Mesothelial cell of epicardium (in vitro differentiated cells): ENCODE measurements around the gene CAMK2B. TPM values are rescaled to one million over a fixed set of nuclear protein-coding genes. Genes with fewer than 3 reads are reported as not detected.

Experiments used
- DNase-seq, 2 experiments: peaks; one replicate each; pipeline ENCODE4 v3.0.0; 2021; ENCODE audit warnings: low spot score in 2 of 2; ENCODE audit not compliant: unreplicated experiment in 2 of 2
- H3K27ac Mint-ChIP-seq: 2 replicates; pipeline ENCODE4 v1.8.0; 2021; ENCODE audit warnings: mixed read lengths
- H3K27me3 Mint-ChIP-seq: 2 replicates; pipeline ENCODE4 v1.8.0; 2021; ENCODE audit warnings: low read depth, mixed read lengths
- H3K36me3 Mint-ChIP-seq: 2 replicates; pipeline ENCODE4 v1.8.0; 2021; ENCODE audit warnings: mixed read lengths
- H3K4me1 Mint-ChIP-seq: 2 replicates; pipeline ENCODE4 v1.8.0; 2021; ENCODE audit warnings: mixed read lengths
- H3K4me3 Mint-ChIP-seq: 2 replicates; pipeline ENCODE4 v1.8.0; 2021; ENCODE audit warnings: mild to moderate bottlenecking, moderate library complexity, mixed read lengths
- H3K9me3 Mint-ChIP-seq: 2 replicates; pipeline ENCODE4 v1.8.0; 2021; ENCODE audit warnings: mixed read lengths
- total RNA-seq: library from RNA; stranded (reverse); gene quantifications from 3 replicates; pipeline ENCODE4 v1.2.1, GENCODE V29; 2021
- TF ChIP-seq, protein P1 (sequence below): fragments of 200-600 bp; sonication (generic); IDR thresholded peaks from one replicate; pipeline ENCODE4 v1.5.0; 2021; ENCODE audit warnings: antibody characterized with exemption; ENCODE audit not compliant: unreplicated experiment

CAMK2B gene
- total RNA-seq, 1 donor from 2014 or later = 1.8 TPM

DNA sequence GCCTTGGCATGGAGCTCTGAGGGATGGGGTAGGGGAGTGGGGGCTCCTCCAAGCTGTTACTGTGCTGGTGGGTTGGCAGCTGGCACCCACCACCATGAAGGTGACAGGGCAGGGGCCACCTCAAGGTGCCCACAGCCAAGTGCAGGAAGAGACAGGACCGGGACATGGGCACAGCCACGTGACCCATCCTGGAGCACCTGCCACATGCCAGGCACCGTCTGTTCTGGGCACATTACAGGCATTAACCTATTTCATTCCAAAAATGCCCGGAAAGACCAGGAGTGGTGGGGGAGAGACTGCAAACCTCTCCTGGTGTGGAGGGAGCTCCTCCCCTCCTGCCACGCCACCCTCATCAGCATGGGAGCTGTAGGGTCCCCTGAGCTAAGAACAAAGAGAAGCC lies 56.7 kb downstream of the CAMK2B start:
- TF ChIP-seq, protein P1, sequence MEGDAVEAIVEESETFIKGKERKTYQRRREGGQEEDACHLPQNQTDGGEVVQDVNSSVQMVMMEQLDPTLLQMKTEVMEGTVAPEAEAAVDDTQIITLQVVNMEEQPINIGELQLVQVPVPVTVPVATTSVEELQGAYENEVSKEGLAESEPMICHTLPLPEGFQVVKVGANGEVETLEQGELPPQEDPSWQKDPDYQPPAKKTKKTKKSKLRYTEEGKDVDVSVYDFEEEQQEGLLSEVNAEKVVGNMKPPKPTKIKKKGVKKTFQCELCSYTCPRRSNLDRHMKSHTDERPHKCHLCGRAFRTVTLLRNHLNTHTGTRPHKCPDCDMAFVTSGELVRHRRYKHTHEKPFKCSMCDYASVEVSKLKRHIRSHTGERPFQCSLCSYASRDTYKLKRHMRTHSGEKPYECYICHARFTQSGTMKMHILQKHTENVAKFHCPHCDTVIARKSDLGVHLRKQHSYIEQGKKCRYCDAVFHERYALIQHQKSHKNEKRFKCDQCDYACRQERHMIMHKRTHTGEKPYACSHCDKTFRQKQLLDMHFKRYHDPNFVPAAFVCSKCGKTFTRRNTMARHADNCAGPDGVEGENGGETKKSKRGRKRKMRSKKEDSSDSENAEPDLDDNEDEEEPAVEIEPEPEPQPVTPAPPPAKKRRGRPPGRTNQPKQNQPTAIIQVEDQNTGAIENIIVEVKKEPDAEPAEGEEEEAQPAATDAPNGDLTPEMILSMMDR = no peak
- H3K9me3 Mint-ChIP-seq = no peaks in the 10 kb centered on the region
- H3K27ac Mint-ChIP-seq = no peak overlapping the region
- peaks cover 21% of the 10 kb centered on the region for H3K4me1 Mint-ChIP-seq
- DNase-seq = no peak
- H3K27me3 Mint-ChIP-seq = peaks cover 34% of the 10 kb centered on the region
- no peaks in the 10 kb centered on the region for H3K36me3 Mint-ChIP-seq
- H3K4me3 Mint-ChIP-seq = no peak overlapping the region

DNA sequence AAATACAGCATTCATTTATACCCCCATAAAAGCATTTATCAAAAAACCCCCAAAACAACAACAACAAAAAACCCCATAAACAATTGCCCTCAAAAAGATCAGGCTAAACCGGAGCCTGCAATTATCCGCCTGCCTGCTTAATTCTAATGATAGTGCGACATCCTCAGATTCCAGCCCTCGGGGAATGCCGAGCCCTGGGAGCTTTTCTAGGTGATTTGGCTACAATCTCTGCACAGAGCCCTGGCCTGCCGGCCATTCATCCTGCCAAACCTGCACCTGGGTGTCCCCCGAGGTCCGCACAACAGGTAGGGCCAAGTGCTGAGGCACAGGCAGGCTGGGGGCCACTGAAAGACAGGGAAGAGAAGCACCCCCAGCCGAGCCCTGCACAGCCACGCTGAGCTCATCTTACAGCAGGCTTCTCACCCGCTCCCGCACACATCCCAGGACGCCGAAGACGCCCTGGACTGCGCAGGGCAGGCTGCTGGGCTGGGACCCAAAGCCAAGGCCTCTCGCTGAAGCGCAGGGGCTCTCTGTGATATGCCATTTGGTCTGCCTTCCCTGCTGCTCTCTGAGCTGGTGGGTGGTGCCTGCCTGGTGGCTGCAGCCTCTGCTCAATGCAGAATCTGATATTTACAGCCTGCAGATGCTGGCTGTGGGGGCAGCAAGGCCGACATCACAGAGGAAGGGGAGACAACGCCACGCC lies 57.5 kb downstream of the CAMK2B start:
- Mint-ChIP-seq H3K4me3 (no peak overlapping the region), H3K27me3 (peaks cover 34% of the 10 kb centered on the region), H3K4me1 (peaks cover 26% of the 10 kb centered on the region)

DNA sequence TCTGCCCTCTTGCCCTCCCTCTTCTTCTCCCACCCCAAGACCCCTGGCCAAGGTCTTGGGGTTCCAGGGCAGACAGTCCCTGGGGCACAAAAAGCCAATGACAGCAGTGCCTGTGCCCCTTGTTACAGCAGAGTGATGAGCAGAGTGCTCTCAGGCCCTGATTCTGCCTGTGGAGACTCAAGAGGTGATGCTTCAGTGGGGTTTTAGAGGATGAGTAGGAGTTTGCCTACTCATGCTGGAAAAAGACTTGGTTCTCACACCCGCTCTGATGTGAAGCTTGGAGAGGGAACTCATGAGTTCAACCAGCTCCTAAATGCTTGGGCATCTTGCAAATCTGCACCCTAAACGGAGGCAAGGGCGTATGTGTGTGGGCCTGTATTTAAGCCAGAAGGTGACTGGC lies 58.2 kb downstream of the CAMK2B start:
- Mint-ChIP-seq H3K36me3 (no peaks in the 10 kb centered on the region), H3K27me3 (peaks cover 34% of the 10 kb centered on the region), H3K27ac (no peak overlapping the region), H3K4me3 (no peak overlapping the region), H3K4me1 (peaks cover 26% of the 10 kb centered on the region), H3K9me3 (no peaks in the 10 kb centered on the region)
- TF ChIP-seq, protein P1 = no peak
- DNase-seq = no peak

More for the DNA sequence above, 57.5 kb downstream of the CAMK2B start:
- Mint-ChIP-seq H3K9me3 (no peaks in the 10 kb centered on the region), H3K27ac (no peak overlapping the region), H3K36me3 (no peaks in the 10 kb centered on the region)
- TF ChIP-seq, protein P1 = no peak
- no peak for DNase-seq

DNA sequence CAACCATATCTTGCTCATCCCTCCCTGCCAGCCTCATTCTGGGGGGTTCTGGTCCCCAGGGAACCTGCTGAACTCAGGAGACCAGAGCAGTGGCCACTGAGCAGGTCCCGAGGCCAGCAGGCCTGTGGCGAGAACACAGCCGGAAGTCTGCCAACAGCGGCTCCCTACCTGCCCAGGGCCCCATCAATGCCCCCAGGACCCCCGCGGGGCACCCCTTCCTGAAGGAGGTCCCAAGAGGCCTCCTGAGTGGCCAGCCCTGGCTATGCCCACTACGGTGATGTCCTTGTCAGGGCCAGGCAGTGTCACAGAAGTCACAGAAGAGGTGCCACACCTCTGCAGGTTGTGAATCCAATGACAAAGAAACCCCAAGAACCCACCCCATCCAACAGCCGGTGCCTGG lies 58.9 kb downstream of the CAMK2B start:
- H3K27me3 Mint-ChIP-seq = peaks cover 34% of the 10 kb centered on the region
- peaks cover 26% of the 10 kb centered on the region for H3K4me1 Mint-ChIP-seq
- TF ChIP-seq, protein P1 = no peak
- no peak for DNase-seq
- H3K27ac Mint-ChIP-seq = no peak overlapping the region
- no peak overlapping the region for H3K4me3 Mint-ChIP-seq
- no peaks in the 10 kb centered on the region for H3K36me3 Mint-ChIP-seq
- H3K9me3 Mint-ChIP-seq = no peaks in the 10 kb centered on the region

DNA sequence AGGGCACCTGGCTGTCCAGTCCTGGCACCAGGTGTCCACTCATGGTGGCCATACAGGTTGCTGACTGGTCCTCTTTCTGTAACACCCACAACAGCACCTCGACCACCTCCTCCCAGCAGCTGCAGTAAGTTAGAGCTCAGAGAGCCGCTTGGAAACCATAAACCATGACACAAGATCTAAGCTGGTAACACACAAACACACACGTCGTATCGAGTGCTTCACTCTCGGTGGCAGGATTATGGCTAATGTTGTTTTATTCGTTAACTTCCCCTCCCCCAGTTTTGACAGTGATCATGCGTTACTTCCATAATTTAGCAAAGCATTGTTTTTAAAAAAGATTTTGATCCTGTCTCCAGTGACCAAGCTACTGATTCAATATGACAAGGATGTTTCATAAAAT lies 59.7 kb downstream of the CAMK2B start:
- Mint-ChIP-seq H3K4me1 (peaks cover 26% of the 10 kb centered on the region), H3K36me3 (no peaks in the 10 kb centered on the region), H3K4me3 (no peak overlapping the region), H3K9me3 (no peaks in the 10 kb centered on the region), H3K27me3 (peaks cover 34% of the 10 kb centered on the region), H3K27ac (no peak overlapping the region)
- no peak for DNase-seq
- TF ChIP-seq, protein P1 = no peak
